Endodermal cell (in vitro differentiated cells): ENCODE results near the gene POTED. TPM values are rescaled to one million over a fixed set of nuclear protein-coding genes. Genes with fewer than 3 reads are reported as not detected.
"Not testable (repeated sequence)": the region's sequence is repeated elsewhere in the genome, so short reads cannot be mapped to it uniquely, and the experiment has no call there.

Source experiments
- DNase-seq: peaks from one replicate; pipeline ENCODE4 v3.0.0-alpha.2; 2017
- H3K27ac ChIP-seq: 2 replicates; pipeline ENCODE4 v1.5.1; 2013; ENCODE audit warnings: mild to moderate bottlenecking, low read depth, low read length, moderate library complexity
- H3K27me3 ChIP-seq: 2 replicates; pipeline ENCODE4 v1.6.1; 2013; ENCODE audit warnings: mild to moderate bottlenecking, low read length, moderate library complexity; ENCODE audit not compliant: insufficient read depth, control insufficient read depth, poor library complexity, severe bottlenecking
- H3K36me3 ChIP-seq: 2 replicates; pipeline ENCODE4 v1.7.0; 2013; ENCODE audit warnings: mild to moderate bottlenecking, low read length, moderate library complexity; ENCODE audit not compliant: control insufficient read depth, insufficient read depth
- H3K4me1 ChIP-seq: one replicate; pipeline ENCODE4 v1.7.0; 2013; ENCODE audit warnings: low read length; ENCODE audit not compliant: control insufficient read depth, insufficient read depth
- H3K4me3 ChIP-seq: 2 replicates; pipeline ENCODE4 v1.5.1; 2013; ENCODE audit warnings: mild to moderate bottlenecking, low read length, moderate library complexity
- H3K9ac ChIP-seq: 2 replicates; pipeline ENCODE4 v1.6.1; 2013; ENCODE audit warnings: mild to moderate bottlenecking, low read length, moderate library complexity; ENCODE audit not compliant: poor library complexity, severe bottlenecking; ENCODE audit errors: extremely low read depth
- H3K9me3 ChIP-seq: 2 replicates; pipeline ENCODE4 v1.6.1; 2013; ENCODE audit warnings: mild to moderate bottlenecking, low read length, moderate library complexity; ENCODE audit not compliant: control insufficient read depth
- H3K27ac Mint-ChIP-seq: 2 replicates; pipeline ENCODE4 v1.8.0; 2020; ENCODE audit warnings: mixed read lengths
- H3K27me3 Mint-ChIP-seq: 2 replicates; pipeline ENCODE4 v1.8.0; 2021; ENCODE audit warnings: mild to moderate bottlenecking, mixed read lengths; ENCODE audit not compliant: insufficient read depth
- H3K36me3 Mint-ChIP-seq: 2 replicates; pipeline ENCODE4 v1.8.0; 2020; ENCODE audit warnings: low read depth, mixed read lengths
- H3K4me1 Mint-ChIP-seq: 2 replicates; pipeline ENCODE4 v1.8.0; 2020; ENCODE audit warnings: mixed read lengths
- H3K4me3 Mint-ChIP-seq: 2 replicates; pipeline ENCODE4 v1.8.0; 2020; ENCODE audit warnings: mild to moderate bottlenecking, moderate library complexity, mixed read lengths
- H3K9me3 Mint-ChIP-seq: 2 replicates; pipeline ENCODE4 v1.8.0; 2020; ENCODE audit warnings: mild to moderate bottlenecking, mixed read lengths
- WGBS, 2 experiments: methylation state at CpG; one replicate each; pipeline versions ENCODE4 v1.1.5 to v1.1.7; 2013; ENCODE audit warnings: missing lambda C conversion rate in 2 of 2, mixed read lengths in 1 of 2; ENCODE audit not compliant: insufficient coverage in 1 of 2, insufficient read length in 1 of 2; 5-methylcytosine and 5-hydroxymethylcytosine counted together
- long read RNA-seq, 4 experiments: library from polyadenylated mRNA in 2 of 4; library from RNA in 1 of 4; library from capped mRNA in 1 of 4; stranded (forward) in 3 of 4; unstranded in 1 of 4; transcript quantifications; one replicate each; pipeline ENCODE4 v2.0.0, GENCODE V29; 2020 to 2021; ENCODE audit warnings: inconsistent platforms in 1 of 4
- microRNA-seq: library from miRNA; unstranded; fragments of <30 nt; microRNA quantifications from one replicate; pipeline ENCODE4 v1.2.0, GENCODE V29; 2020; ENCODE audit warnings: borderline microRNAs expressed
- polyA plus RNA-seq, 2 experiments: library from polyadenylated mRNA; stranded (reverse); fragments of 50-300 nt; gene quantifications; one replicate each; pipeline ENCODE4 v1.2.3, GENCODE V29; 2013
- total RNA-seq, 2 donors: library from RNA; stranded (reverse); fragmentation: NEBNext Ultra II Directional in 1 of 2; extraction: Animal tissue kit (Norgen Biotek cat#: 25700) in 1 of 2; gene quantifications; 2 replicates in 1 of 2; 3 replicates in 1 of 2; pipeline ENCODE4 v1.2.1, GENCODE V29; 2021

POTED gene
- not detected for total RNA-seq
- polyA plus RNA-seq (2013, experiment 1 of 2), result not detected
- not detected for polyA plus RNA-seq (2013, experiment 2 of 2)
- long read RNA-seq, experiment 1, result 0 reads
- long read RNA-seq, experiment 2, result 0 reads
- long read RNA-seq, experiment 3, result 0 reads
- long read RNA-seq, experiment 4, result 0 reads

DNA sequence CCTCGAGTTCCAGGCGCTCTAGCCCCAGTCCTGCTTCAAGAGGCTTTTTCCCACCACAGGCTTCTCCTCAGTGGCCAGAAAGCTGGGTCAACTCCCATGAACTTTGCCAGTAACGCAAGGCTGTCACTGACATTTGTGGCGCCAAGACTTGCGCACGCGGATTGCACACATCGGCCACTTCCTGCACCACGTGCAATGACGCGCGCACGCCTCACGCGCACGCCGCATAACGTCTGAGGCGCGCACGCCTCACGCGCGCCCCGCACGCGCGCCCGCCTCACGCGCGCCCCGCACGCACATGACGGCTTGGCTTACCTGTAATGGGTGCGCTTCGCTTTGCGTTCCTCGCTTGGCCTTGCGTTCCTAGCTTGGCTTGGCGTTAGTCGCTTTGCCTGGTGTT, at the start of gene POTED:
POTED (plus strand) TSS at position 301 of the 400 bp plus-strand sequence. CDS start 452 bp downstream, outside the sequence.
- H3K9me3 ChIP-seq, H3K4me1 ChIP-seq, H3K27me3 Mint-ChIP-seq, H3K36me3 Mint-ChIP-seq, DNase-seq, H3K4me3 ChIP-seq, H3K27ac ChIP-seq, H3K9ac ChIP-seq, H3K27ac Mint-ChIP-seq, H3K9me3 Mint-ChIP-seq, H3K4me3 Mint-ChIP-seq, H3K4me1 Mint-ChIP-seq, H3K27me3 ChIP-seq, H3K36me3 ChIP-seq: not testable (repeated sequence)
- no CpG with 5 or more reads among the region's 42 CpGs for WGBS, 2 experiments

GRCh38 chr21:13650101-13650500, 40.5 kb downstream of the POTED start:
- H3K36me3 Mint-ChIP-seq, H3K4me1 ChIP-seq, DNase-seq, H3K27me3 Mint-ChIP-seq, H3K9me3 ChIP-seq, H3K36me3 ChIP-seq, H3K27ac ChIP-seq, H3K4me1 Mint-ChIP-seq, H3K27me3 ChIP-seq, H3K27ac Mint-ChIP-seq, H3K9me3 Mint-ChIP-seq, H3K9ac ChIP-seq, H3K4me3 ChIP-seq, H3K4me3 Mint-ChIP-seq: not testable (repeated sequence)
- no CpG with 5 or more reads among the region's 5 CpGs for WGBS, 2 experiments

GRCh38 chr21:13651746-13652145, 42.2 kb downstream of the POTED start:
- not testable (repeated sequence) for H3K9me3 ChIP-seq, H3K36me3 ChIP-seq, H3K4me3 Mint-ChIP-seq, H3K4me1 Mint-ChIP-seq, H3K27me3 ChIP-seq, H3K9me3 Mint-ChIP-seq, DNase-seq, H3K4me3 ChIP-seq, H3K4me1 ChIP-seq, H3K9ac ChIP-seq, H3K36me3 Mint-ChIP-seq, H3K27me3 Mint-ChIP-seq, H3K27ac Mint-ChIP-seq, H3K27ac ChIP-seq
- WGBS, 2 experiments, result 80 to 84% methylated on average over 1 to 6 of the region's 6 CpGs

Small RNAs within 50 kb of the gene (microRNA-seq; reads per million reads assigned to microRNA genes)
- gene MIR3118-1, result not detected
